GM12891 (cell line): Measurements from ENCODE around the gene NCOA4.

Source experiments
- DNase-seq: peaks from one replicate; pipeline ENCODE4 v3.0.0; 2011; ENCODE audit warnings: low spot score; ENCODE audit not compliant: insufficient read length
- FAIRE-seq: peaks from 2 replicates; lab custom pipeline; 2011; peaks lifted over from hg19 to GRCh38; lab: Jason Lieb, UNC
- PAX5 ChIP-seq: IDR thresholded peaks from 2 replicates; pipeline ENCODE4 v1.6.1; 2011; ENCODE audit warnings: low read length, moderate library complexity, mild to moderate bottlenecking; ENCODE audit not compliant: insufficient read depth, severe bottlenecking
- POLR2A ChIP-seq: IDR thresholded peaks from 2 replicates; pipeline ENCODE4 v1.6.1; 2011; ENCODE audit warnings: low read depth, low read length, control low read depth
- POLR2AphosphoS5 ChIP-seq: IDR thresholded peaks from 2 replicates; pipeline ENCODE4 v1.6.1; 2011; ENCODE audit warnings: low read depth, low read length, control low read depth
- POU2F2 ChIP-seq: IDR thresholded peaks from 2 replicates; pipeline ENCODE4 v1.6.1; 2011; ENCODE audit warnings: low read depth, mild to moderate bottlenecking, control low read depth, low read length, moderate library complexity
- SPI1 ChIP-seq: IDR thresholded peaks from 2 replicates; pipeline ENCODE4 v1.6.1; 2011; ENCODE audit warnings: low read depth, low read length, control low read depth
- TAF1 ChIP-seq: IDR thresholded peaks from 2 replicates; pipeline ENCODE4 v1.6.1; 2011; ENCODE audit warnings: low read depth, low read length, control low read depth

The NCOA4 gene

GRCh38 chr10:46035923-46036849 is 5.8 kb upstream of the NCOA4 start:
- DNase-seq (no peak), FAIRE-seq (no peak)
- TF ChIP-seq POLR2AphosphoS5: no peak
- TF ChIP-seq PAX5: no peak
- TF ChIP-seq TAF1: no peak
- TF ChIP-seq SPI1: no peak
- TF ChIP-seq POU2F2: no peak
- TF ChIP-seq POLR2A: no peak

GRCh38 chr10:46033602-46034011 is 3.2 kb upstream of the NCOA4 start:
- FAIRE-seq: no peak
- DNase-seq: no peak

GRCh38 chr10:46031648-46032532 is 1.5 kb upstream of the NCOA4 start:
- no peak for FAIRE-seq
- DNase-seq: no peak
- no peak for TF ChIP-seq POLR2A
- no peak for TF ChIP-seq TAF1
- TF ChIP-seq SPI1: no peak
- TF ChIP-seq POU2F2: no peak
- no peak for TF ChIP-seq POLR2AphosphoS5
- no peak for TF ChIP-seq PAX5

More at GRCh38 chr10:46033602-46034011, 3.2 kb upstream of the NCOA4 start:
- no peak for TF ChIP-seq POLR2A
- no peak for TF ChIP-seq SPI1
- no peak for TF ChIP-seq TAF1
- TF ChIP-seq POU2F2: no peak
- no peak for TF ChIP-seq POLR2AphosphoS5
- no peak for TF ChIP-seq PAX5

GRCh38 chr10:46029461-46030030 is 877 bp downstream of the NCOA4 start:
- no peak for FAIRE-seq
- no peak for DNase-seq
- TF ChIP-seq POU2F2: no peak
- no peak for TF ChIP-seq POLR2AphosphoS5
- TF ChIP-seq PAX5: no peak
- no peak for TF ChIP-seq SPI1
- no peak for TF ChIP-seq POLR2A
- TF ChIP-seq TAF1: no peak

GRCh38 chr10:46028584-46029460 is 1.6 kb downstream of the NCOA4 start:
- TF ChIP-seq TAF1 (no peak), POLR2AphosphoS5 (no peak), PAX5 (no peak), SPI1 (no peak), POU2F2 (no peak), POLR2A (no peak)
- no peak for FAIRE-seq
- DNase-seq: peak; percentile 32

GRCh38 chr10:46026106-46026505 is 4.3 kb downstream of the NCOA4 start:
- DNase-seq (no peak), FAIRE-seq (no peak)
- TF ChIP-seq POU2F2 (no peak), POLR2AphosphoS5 (no peak), POLR2A (no peak), SPI1 (no peak), TAF1 (no peak), PAX5 (no peak)

GRCh38 chr10:46025406-46025805 is 5.0 kb downstream of the NCOA4 start:
- DNase-seq (no peak), FAIRE-seq (no peak)
- TF ChIP-seq TAF1: no peak
- TF ChIP-seq POLR2A: no peak
- TF ChIP-seq SPI1: no peak
- TF ChIP-seq POLR2AphosphoS5: no peak
- TF ChIP-seq PAX5: no peak
- no peak for TF ChIP-seq POU2F2

GRCh38 chr10:46024948-46025347 is 5.5 kb downstream of the NCOA4 start:
- FAIRE-seq (no peak), DNase-seq (no peak)

More at GRCh38 chr10:46024948-46025347, 5.5 kb downstream of the NCOA4 start:
- no peak for TF ChIP-seq POLR2A
- no peak for TF ChIP-seq SPI1
- no peak for TF ChIP-seq POU2F2
- no peak for TF ChIP-seq TAF1
- no peak for TF ChIP-seq POLR2AphosphoS5
- TF ChIP-seq PAX5: no peak
